CD4-positive, CD25-positive, alpha-beta regulatory T cell (primary cell): ENCODE data around the gene EIF4E. TPM values are rescaled to one million over a fixed set of nuclear protein-coding genes. Genes with fewer than 3 reads are reported as not detected.
"Not testable (repeated sequence)": the region's sequence is repeated elsewhere in the genome, so short reads cannot be mapped to it uniquely, and the experiment has no call there.

ENCODE experiments used
- ATAC-seq, 2 donors: fragments of 150-1000 bp; cut with Tn5 transposase; one replicate each; pipeline ENCODE4 v1.10.0; 2021; ENCODE audit warnings: low read depth in 2 of 2, moderate number of reproducible peaks in 2 of 2, moderate library complexity in 1 of 2
- DNase-seq, 3 donors: peaks; one replicate each; pipeline versions ENCODE4 v3.0.0 to v3.0.0-alpha.2; 2012 to 2022; ENCODE audit warnings: mixed read lengths in 1 of 3
- H3K27ac ChIP-seq: one replicate; pipeline ENCODE4 v1.7.0; 2013; ENCODE audit warnings: mild to moderate bottlenecking, low read length; ENCODE audit not compliant: insufficient read depth, poor library complexity, severe bottlenecking
- H3K27me3 ChIP-seq: one replicate; pipeline ENCODE4 v1.7.0; 2013; ENCODE audit warnings: low read length; ENCODE audit not compliant: control insufficient read depth, insufficient read depth
- H3K36me3 ChIP-seq: one replicate; pipeline ENCODE4 v1.7.0; 2013; ENCODE audit warnings: mild to moderate bottlenecking, low read length, moderate library complexity; ENCODE audit not compliant: control insufficient read depth, insufficient read depth
- H3K4me1 ChIP-seq: 2 replicates; pipeline ENCODE4 v1.7.0; 2013; ENCODE audit warnings: mild to moderate bottlenecking, low read length; ENCODE audit not compliant: insufficient read depth, control insufficient read depth, poor library complexity, severe bottlenecking
- H3K4me3 ChIP-seq: one replicate; pipeline ENCODE4 v1.7.0; 2013; ENCODE audit warnings: low read depth, mild to moderate bottlenecking, low read length, moderate library complexity
- H3K9me3 ChIP-seq, 2 experiments: 1 replicate in 1 of 2; 2 replicates in 1 of 2; pipeline ENCODE4 v1.7.0; 2013; ENCODE audit warnings: low read length in 2 of 2, mild to moderate bottlenecking in 1 of 2, moderate library complexity in 1 of 2; ENCODE audit not compliant: control insufficient read depth in 2 of 2
- H3K27ac Mint-ChIP-seq, 3 donors: one replicate each; pipeline ENCODE4 v1.8.0; 2020 to 2022; ENCODE audit warnings: mild to moderate bottlenecking in 3 of 3, mixed read lengths in 3 of 3, moderate library complexity in 2 of 3
- H3K27me3 Mint-ChIP-seq: one replicate; pipeline ENCODE4 v1.8.0; 2022; ENCODE audit warnings: mild to moderate bottlenecking, mixed read lengths
- H3K36me3 Mint-ChIP-seq: one replicate; pipeline ENCODE4 v1.8.0; 2020; ENCODE audit warnings: mixed read lengths
- H3K4me1 Mint-ChIP-seq, 4 donors: one replicate each; pipeline ENCODE4 v1.8.0; 2020 to 2022; ENCODE audit warnings: mixed read lengths in 4 of 4, mild to moderate bottlenecking in 1 of 4
- H3K4me3 Mint-ChIP-seq, 4 donors: one replicate each; pipeline ENCODE4 v1.8.0; 2020 to 2022; ENCODE audit warnings: mild to moderate bottlenecking in 4 of 4, mixed read lengths in 4 of 4, moderate library complexity in 3 of 4
- H3K9me3 Mint-ChIP-seq, 7 donors: one replicate each; pipeline ENCODE4 v1.8.0; 2020 to 2022; ENCODE audit warnings: mixed read lengths in 7 of 7, mild to moderate bottlenecking in 3 of 7, moderate library complexity in 2 of 7
- polyA plus RNA-seq, 4 donors: library from polyadenylated mRNA; unstranded; fragments of 300-500 nt; fragmentation: Illumina TruSeq; gene quantifications; one replicate each; pipeline ENCODE4 v1.2.3, GENCODE V29; 2021
- total RNA-seq: library from RNA; stranded (reverse); gene quantifications from one replicate; pipeline ENCODE4 v1.2.3, GENCODE V29; 2022

EIF4E gene
- total and polyA plus RNA-seq, 5 donors from 2014 or later, result 52.0 to 86.1 (median 72.8) TPM

- Histone ChIP-seq H3K9me3 (no peaks in the 10 kb centered on the region), H3K27ac (peak overlapping the region; percentile 91), H3K4me3 (peak overlapping the region; percentile 99), H3K4me1 (peaks cover 32% of the 10 kb centered on the region), H3K27me3 (no peaks in the 10 kb centered on the region), H3K36me3 (peaks cover 5% of the 10 kb centered on the region)
- peak overlapping the region; percentile 95 to 100 (median 98) for H3K27ac Mint-ChIP-seq
- peaks cover 21 to 46% (median 34%) of the 10 kb centered on the region in 4 donors for H3K4me1 Mint-ChIP-seq
- H3K27me3 Mint-ChIP-seq, result peaks cover 20% of the 10 kb centered on the region
- no peak for ATAC-seq
- peak in 1 of 3 donors; percentile 12 for DNase-seq
- H3K36me3 Mint-ChIP-seq, result peaks cover 11% of the 10 kb centered on the region
- peak overlapping the region; percentile 97 to 100 (median 100) for H3K4me3 Mint-ChIP-seq
- H3K9me3 Mint-ChIP-seq, result no peaks in the 10 kb centered on the region
These were observed 1.5 kb upstream of the EIF4E start for GRCh38 chr4:98930311-98930865.

- H3K9me3 Mint-ChIP-seq, result no peaks in the 10 kb centered on the region
- ATAC-seq, result peak; percentile 29 to 43
- peaks cover 32% of the 10 kb centered on the region for H3K4me1 ChIP-seq
These were observed 671 bp upstream of the EIF4E start for GRCh38 chr4:98929341-98930267.

DNA sequence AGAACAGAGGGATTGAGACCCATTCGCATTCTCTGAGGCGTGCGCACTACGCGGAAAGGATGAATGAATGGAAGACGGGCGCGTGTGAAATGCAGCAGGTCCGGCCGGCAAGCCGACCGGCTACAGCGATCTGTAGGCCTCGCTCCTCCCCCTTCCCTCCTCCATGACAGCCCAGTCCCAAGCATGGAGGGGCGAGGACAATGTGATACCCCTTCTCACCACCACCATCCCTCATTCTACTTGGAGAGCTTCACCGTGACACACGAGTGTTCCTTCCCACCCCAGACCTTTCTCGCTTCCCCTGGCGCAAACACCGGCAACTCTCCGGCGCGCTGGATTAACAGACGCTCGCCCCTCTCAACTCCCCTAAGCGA is 815 bp downstream of the EIF4E start:
- H3K27me3 Mint-ChIP-seq, result peaks cover 20% of the 10 kb centered on the region
- peaks cover 13% of the 10 kb centered on the region for H3K36me3 Mint-ChIP-seq
- peak; percentile 50 to 81 (median 62) for DNase-seq
- H3K27me3 ChIP-seq, result no peaks in the 10 kb centered on the region
- H3K4me1 Mint-ChIP-seq, result peaks cover 29 to 62% (median 45%) of the 10 kb centered on the region in 4 donors
- peak; percentile 2 to 11 for ATAC-seq
- peak overlapping the region; percentile 97 to 100 (median 100) for H3K4me3 Mint-ChIP-seq
- peak overlapping the region; percentile 90 for H3K4me3 ChIP-seq
- H3K27ac ChIP-seq, result peak overlapping the region; percentile 91
- peaks cover 32% of the 10 kb centered on the region for H3K4me1 ChIP-seq
- peak overlapping the region; percentile 95 to 100 (median 98) for H3K27ac Mint-ChIP-seq
- H3K9me3 Mint-ChIP-seq, result no peaks in the 10 kb centered on the region
- H3K9me3 ChIP-seq, result no peaks in the 10 kb centered on the region
- peaks cover 5% of the 10 kb centered on the region for H3K36me3 ChIP-seq

More at GRCh38 chr4:98929341-98930267, 671 bp upstream of the EIF4E start:
- peaks cover 20% of the 10 kb centered on the region for H3K27me3 Mint-ChIP-seq
- Histone ChIP-seq H3K4me3 (peak overlapping the region; percentile 99), H3K27me3 (no peaks in the 10 kb centered on the region), H3K27ac (peak overlapping the region; percentile 91), H3K9me3 (no peaks in the 10 kb centered on the region), H3K36me3 (peaks cover 5% of the 10 kb centered on the region)
- H3K36me3 Mint-ChIP-seq, result peaks cover 13% of the 10 kb centered on the region
- peaks cover 23 to 49% (median 36%) of the 10 kb centered on the region in 4 donors for H3K4me1 Mint-ChIP-seq
- peak; percentile 55 to 83 (median 67) for DNase-seq
- peak overlapping the region; percentile 95 to 100 (median 98) for H3K27ac Mint-ChIP-seq
- H3K4me3 Mint-ChIP-seq, result peak overlapping the region; percentile 97 to 100 (median 100)

GRCh38 chr4:98926257-98926656 is 2.7 kb downstream of the EIF4E start:
- not testable (repeated sequence) for H3K27me3 ChIP-seq, H3K9me3 Mint-ChIP-seq, H3K27ac ChIP-seq, H3K9me3 ChIP-seq, DNase-seq, ATAC-seq
- Mint-ChIP-seq H3K27me3 (peaks cover 20% of the 10 kb centered on the region), H3K4me3 (peak overlapping the region; percentile 61 to 99 (median 88)), H3K27ac (peak overlapping the region in 1 of 3 donors; percentile 77), H3K4me1 (peaks cover 25 to 61% (median 43%) of the 10 kb centered on the region in 4 donors), H3K36me3 (peaks cover 13% of the 10 kb centered on the region)
- H3K36me3 ChIP-seq, result peaks cover 13% of the 10 kb centered on the region
- peak overlapping the region; percentile 59 for H3K4me3 ChIP-seq
- H3K4me1 ChIP-seq, result peaks cover 37% of the 10 kb centered on the region

DNA sequence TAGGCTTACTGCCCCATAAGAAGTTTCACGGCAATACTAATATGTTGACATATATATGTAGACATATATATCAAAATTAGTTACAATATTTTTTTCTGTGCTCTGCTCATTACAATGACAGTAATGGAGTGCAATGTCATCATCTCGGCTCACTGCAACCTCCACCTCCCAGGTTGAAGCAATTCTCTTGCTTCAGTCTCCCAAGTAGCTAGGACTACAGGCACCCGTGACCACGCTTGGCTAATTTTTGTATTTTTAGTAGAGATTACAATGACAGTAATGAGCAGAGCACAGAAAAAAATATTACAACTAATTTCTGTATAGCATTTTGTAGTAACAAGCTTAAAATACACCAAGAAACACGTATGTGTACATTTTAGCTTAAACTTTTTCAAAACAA is 7.6 kb downstream of the EIF4E start:
- H3K4me1 ChIP-seq, result peaks cover 11% of the 10 kb centered on the region
- DNase-seq (no peak), ATAC-seq (no peak)
- Mint-ChIP-seq H3K27ac (no peak overlapping the region), H3K4me1 (peaks cover 15 to 65% (median 39%) of the 10 kb centered on the region in 4 donors), H3K27me3 (no peaks in the 10 kb centered on the region), H3K9me3 (peaks cover 0 to 2% (median 0%) of the 10 kb centered on the region in 7 donors), H3K4me3 (no peak overlapping the region), H3K36me3 (peaks cover 13% of the 10 kb centered on the region)
- H3K9me3 ChIP-seq, result no peaks in the 10 kb centered on the region
- no peaks in the 10 kb centered on the region for H3K27me3 ChIP-seq
- peaks cover 15% of the 10 kb centered on the region for H3K36me3 ChIP-seq
- H3K27ac ChIP-seq, result no peak overlapping the region
- H3K4me3 ChIP-seq, result no peak overlapping the region

DNA sequence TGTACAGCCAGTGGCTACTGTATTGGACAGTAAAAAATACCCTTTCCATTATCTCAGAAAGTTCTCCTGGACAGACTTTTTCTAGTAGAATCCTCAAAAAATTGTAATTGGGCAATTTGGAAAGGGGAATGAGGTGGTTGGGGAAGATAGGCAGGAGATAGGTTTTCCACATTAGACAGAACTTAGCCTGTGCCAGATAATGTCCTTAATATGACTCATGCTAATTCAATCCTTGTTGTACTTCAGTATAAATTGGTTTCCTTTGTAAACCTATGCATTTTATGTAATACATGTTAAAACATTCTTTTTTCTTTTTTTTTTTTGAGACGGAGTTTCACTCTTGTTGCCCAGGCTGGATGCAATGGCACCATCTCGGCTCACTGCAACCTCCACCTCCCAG is 8.9 kb downstream of the EIF4E start:
- Mint-ChIP-seq H3K36me3 (peaks cover 4% of the 10 kb centered on the region), H3K27ac (peak overlapping the region in 1 of 3 donors; percentile 32), H3K4me1 (peaks cover 17 to 64% (median 40%) of the 10 kb centered on the region in 4 donors), H3K27me3 (no peaks in the 10 kb centered on the region), H3K9me3 (peaks cover 0 to 2% (median 0%) of the 10 kb centered on the region in 7 donors), H3K4me3 (no peak overlapping the region)
- Histone ChIP-seq H3K27ac (no peak overlapping the region), H3K9me3 (no peaks in the 10 kb centered on the region), H3K4me3 (no peak overlapping the region), H3K36me3 (peaks cover 9% of the 10 kb centered on the region), H3K27me3 (no peaks in the 10 kb centered on the region), H3K4me1 (peaks cover 11% of the 10 kb centered on the region)
- ATAC-seq, result no peak
- no peak for DNase-seq

DNA sequence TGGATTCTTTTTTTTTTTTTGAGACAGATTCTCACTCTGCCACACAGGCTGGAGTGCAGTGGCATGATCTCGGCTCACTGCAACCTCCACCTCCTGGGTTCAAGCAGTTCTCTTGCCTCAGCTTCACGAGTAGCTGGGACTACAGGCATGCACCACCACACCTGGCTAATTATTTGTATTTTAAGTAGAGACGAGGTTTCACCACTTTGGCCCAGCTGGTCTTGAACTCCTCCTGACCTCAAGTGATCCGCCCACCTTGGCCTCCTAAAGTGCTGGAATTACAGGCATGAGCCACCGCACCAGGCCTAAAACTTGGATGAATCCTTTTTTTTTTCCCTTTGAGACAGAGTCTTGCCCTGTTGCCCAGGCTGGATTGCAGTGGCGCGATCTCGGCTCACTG is 18.2 kb downstream of the EIF4E start:
- Mint-ChIP-seq H3K4me1 (peaks cover 29 to 74% (median 49%) of the 10 kb centered on the region in 4 donors), H3K4me3 (peak overlapping the region in 2 of 4 donors; percentile 19 to 43)
- not testable (repeated sequence) for ATAC-seq, H3K9me3 ChIP-seq, H3K36me3 ChIP-seq, H3K27me3 Mint-ChIP-seq, H3K36me3 Mint-ChIP-seq, H3K27ac Mint-ChIP-seq, H3K9me3 Mint-ChIP-seq, H3K27me3 ChIP-seq, DNase-seq, H3K4me3 ChIP-seq, H3K27ac ChIP-seq
- peaks cover 14% of the 10 kb centered on the region for H3K4me1 ChIP-seq
